HG03280 (cell line): ENCODE measurements around the gene HERPUD1.
"Not testable (repeated sequence)": the region's sequence is repeated elsewhere in the genome, so short reads cannot be mapped to it uniquely, and the experiment has no call there.

Source experiments
- ATAC-seq: cut with Tn5 transposase; IDR thresholded peaks from one replicate; pipeline ENCODE4 v1.9.1; 2021; ENCODE audit warnings: mild to moderate bottlenecking, moderate library complexity; ENCODE audit not compliant: unreplicated experiment

The HERPUD1 gene

DNA sequence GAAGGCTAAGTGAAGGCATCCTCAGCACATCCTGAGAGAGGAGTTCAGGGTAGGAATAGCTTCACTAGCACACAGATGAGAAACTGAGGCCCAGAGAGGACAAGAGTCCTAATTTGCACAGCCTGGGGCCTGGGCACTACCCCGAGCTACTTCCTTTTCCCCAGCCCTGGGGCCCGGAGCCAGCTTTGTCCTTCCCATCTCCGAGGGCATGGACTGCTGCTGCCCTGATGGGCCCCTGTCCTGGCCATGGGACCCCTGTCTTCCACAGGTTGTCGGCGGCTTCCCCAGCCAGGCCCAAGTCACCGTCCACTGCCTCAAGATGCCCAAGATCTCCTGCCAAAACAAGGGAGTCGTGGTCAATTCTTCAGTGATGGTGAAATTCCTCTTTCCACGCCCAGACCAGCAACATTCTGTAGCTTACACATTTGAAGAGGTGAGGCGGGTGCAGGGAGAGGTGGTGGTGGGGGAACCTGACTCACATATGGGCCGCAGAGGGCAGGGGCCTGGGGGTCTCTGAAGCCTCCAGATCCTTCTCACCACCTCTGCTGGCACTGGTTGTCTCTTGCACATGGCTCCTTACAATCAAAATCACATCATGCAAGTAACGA is 46.0 kb downstream of the HERPUD1 start:
- no peak for ATAC-seq

DNA sequence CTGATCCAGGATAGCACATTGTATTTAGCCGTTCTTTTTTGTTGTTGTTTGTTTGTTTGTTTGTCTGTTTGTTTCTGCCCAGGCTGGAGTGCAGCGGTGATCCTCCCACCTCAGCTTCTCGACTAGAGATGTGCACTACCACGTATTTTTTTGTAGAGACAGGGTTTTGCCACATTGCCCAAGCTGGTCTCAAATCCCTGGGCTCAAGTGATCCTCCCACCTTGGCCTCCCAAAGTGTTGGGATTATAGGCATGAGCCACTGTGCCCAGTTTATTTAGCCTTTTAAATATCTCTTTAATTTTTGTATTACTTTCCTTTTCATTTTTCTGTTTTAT is 48.2 kb downstream of the HERPUD1 start:
- ATAC-seq: no peak

DNA sequence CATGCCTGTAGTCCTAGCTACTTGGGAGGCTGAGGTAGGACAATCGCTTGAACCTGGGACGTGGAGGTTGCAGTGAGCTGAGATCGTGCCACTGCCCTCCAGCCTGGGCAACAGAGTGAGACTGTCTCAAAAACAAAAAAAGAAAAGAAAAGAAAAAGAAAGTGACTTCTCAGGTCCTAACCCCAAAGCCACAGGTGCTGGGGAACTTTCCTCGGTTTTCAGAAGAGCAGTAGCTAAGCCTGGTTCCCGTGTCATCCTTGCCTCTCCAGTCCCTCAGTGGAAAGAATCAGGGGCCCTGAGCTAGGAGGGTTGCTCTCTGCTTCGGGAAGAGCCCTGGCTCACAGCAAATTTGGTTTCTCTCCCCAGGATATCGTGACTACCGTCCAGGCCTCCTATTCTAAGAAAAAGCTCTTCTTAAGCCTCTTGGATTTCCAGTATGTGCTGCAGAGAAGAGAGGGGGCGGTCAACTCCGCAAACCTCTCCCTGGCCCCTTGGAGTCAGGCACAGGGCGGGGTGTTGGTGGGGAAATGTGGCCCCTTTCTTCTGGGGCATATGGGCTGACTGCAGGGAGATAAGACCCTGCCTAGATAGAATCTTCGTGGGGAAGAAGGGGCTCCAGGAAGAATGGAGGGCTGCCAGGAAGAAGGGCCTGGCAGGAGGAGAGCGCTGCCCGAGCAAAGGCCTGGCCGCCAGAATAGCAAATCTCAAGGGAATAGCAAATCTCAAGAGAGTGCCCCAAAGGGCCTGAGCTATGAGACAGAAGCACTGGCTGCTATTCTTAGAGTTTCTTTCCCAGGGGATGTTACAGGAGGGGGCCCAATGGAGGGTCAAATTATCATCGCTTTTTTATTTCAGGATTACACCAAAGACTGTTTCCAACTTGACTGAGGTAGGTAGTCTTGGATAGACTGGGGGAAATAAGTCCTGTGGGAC is 49.1 kb downstream of the HERPUD1 start:
- peak; percentile 40 for ATAC-seq

DNA sequence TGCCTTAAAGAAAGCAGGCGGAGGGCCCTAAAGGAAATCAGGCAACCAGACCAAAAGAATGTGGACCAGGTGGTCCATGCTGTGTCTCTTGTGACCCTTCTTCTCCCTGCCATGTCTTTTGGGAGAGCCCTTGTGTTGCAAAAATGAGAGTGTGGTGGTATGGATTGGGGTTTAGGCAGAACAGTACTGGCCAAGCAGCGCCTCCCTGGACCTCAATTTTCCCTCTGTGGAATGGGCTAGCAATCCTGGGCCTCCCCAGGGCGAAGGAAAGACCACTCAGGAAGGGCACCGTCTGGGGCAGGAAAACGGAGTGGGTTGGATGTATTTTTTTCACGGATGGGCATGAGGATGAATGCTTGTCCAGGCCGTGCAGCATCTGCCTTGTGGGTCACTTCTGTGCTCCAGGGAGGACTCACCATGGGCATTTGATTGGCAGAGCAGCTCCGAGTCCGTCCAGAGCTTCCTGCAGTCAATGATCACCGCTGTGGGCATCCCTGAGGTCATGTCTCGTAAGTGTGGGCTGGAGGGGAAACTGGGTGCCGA is 49.9 kb downstream of the HERPUD1 start:
- ATAC-seq: no peak

DNA sequence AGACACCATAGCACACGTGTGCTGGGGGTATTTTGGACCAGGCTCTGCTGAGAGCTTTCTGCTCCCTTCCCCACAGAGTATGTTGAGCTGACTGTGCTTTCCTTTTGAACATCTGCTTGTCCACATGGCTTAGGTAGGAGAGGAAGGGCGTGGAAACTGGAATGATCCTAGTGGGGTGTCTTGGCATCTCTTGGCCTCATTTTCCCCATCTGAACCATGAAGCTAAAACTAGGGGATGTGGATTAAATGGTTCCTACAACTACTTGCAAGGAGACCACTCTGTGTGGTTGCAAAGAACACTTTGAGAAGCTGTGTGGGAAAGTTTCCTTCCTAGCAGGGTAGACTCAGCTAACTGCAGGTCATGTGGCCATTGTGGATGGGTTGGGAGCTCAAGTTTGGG is 50.8 kb downstream of the HERPUD1 start:
- no peak for ATAC-seq

DNA sequence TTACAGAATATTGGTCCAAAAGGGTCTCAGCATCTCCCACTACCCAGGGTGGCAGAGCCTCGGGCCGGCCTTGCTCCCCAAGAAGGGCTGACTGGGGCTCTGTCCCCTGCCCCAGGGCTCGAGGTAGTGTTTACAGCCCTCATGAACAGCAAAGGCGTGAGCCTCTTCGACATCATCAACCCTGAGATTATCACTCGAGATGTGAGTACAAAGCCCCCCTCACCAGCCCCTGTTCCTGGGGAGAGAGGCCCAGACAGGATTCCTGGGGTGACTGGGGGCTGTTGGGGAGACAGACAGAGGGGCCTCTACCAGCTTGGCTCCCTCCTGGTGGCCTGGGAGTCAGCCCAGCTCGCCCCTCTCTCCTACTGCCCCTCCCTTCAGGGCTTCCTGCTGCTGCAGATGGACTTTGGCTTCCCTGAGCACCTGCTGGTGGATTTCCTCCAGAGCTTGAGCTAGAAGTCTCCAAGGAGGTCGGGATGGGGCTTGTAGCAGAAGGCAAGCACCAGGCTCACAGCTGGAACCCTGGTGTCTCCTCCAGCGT is 51.3 kb downstream of the HERPUD1 start:
- ATAC-seq: no peak

DNA sequence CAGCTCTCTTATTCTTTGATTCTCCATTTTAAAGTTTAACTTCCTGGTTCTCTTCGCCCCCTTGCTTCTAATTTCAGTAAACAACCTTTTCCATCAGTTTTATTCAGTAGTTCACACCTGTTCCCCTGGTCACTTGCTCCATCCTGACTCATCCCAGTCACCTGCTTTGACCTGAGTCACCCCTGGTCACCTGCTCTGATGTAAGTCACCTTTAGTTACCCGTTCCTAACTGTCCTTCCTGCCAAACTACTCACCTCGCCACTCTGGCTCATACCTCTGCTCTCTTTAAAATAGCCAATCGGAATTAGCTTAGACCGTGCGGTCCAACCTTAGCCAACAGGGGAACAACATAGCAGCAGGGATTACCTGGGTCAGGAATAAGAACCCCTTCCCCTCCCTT is 52.7 kb downstream of the HERPUD1 start:
- no peak for ATAC-seq

DNA sequence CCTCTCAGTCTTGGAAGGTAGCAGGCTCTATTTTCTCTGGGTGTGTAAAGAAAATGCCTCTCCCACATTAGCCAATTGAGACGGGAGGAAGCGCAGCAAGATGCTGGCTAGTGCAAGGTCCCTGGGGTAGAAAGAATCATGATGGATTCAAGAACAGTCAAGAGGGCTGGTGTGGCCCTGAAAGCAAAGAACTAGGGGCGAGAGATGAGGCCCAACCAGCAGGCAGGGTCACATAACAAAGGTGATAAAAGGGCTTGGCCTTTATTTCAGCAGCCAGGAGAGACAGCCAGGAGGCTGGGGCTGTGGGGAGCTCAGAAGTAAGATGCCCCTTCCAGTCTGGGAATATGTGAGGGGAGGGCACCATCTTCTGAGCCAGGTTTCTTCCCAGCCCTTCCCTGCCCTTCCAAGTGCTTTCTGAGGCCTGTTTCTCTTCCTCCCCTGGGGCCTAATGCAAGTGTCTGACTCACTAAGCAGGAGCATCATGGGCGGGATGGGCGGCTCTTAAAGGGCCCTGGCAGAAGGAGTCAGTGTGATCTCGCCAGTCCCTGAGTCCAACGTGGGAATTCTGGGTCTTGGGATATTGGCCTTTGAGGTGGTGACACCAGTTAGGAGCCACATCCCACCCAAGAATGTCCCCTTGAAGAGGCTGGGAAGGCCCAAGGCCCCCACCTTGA is 53.5 kb downstream of the HERPUD1 start:
- no peak for ATAC-seq

DNA sequence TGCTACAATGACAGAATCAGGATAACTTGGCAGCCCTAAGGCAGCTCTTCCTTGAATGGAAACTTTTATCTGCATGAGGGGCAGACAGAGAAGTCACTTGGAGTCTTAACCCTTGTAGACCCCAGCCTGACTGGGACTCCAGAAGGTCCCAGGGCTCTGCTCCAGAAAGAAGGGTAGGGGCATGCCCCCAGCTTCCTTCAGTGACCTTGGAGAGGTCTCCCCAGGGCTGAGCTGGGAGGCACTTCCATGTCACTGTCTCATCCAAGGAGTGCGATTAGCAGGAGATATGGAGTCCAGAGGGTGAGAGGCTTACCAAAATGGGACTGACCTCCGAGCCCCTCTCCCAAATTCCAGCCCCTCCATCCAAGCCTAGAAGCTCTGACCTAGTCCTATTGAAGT is 54.0 kb downstream of the HERPUD1 start:
- ATAC-seq: no peak

DNA sequence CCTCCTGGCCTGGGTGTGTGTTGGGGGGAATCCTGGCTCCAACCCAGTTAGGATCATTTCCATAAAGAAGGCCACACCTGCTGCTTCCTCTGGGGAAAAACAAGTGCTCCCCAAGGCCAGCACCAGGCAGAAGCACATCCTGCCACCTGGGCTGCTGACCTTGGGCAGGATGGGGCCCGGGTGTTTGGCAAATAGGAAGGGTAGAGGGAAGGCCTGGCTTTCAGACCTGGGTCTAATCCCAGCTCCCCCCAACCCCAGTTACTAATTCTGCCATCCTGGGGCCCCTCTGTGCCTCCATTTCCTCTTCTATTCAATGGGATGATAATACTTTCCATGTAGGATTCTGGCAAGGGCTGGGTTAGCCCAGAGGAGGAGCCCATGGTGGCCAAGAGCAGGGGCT is 54.4 kb downstream of the HERPUD1 start:
- ATAC-seq: no peak

DNA sequence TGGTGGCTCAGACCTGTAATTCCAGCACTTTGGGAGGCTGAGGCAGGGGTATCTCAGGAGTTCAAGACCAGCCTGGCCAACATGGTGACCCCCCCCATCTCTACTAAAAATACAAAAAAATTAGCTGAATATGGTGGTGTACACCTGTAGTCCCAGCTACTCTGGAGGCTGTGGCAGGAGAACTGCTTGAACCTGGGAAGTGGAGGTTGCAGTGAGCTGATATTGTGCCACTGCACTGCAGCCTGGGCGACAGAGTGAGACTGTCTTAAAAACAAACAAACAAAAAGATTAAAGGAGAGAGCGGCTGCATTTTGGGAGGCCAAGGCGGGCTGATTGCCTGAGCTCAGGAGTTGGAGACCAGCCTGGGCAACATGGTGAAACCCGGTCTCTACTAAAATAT is 55.0 kb downstream of the HERPUD1 start:
- ATAC-seq: not testable (repeated sequence)

DNA sequence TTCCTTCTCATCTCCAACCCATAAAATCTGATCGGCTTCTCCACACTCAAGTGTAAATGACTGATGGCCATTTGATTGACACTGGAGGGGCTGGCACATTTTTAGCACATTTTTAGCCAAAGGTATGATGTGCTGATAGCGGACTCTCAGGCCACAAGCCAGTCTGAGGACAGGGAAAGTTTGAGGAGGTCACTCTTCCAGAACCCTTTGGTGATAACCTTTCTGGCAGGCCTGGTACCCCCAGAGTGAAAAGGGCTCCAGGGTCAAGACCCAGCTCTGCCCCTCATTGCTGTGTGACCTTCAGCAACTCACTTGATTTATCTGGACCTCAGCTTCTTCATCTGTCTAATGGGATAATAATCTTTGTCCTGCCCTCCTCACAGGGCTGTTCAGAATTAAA is 55.8 kb downstream of the HERPUD1 start:
- no peak for ATAC-seq

DNA sequence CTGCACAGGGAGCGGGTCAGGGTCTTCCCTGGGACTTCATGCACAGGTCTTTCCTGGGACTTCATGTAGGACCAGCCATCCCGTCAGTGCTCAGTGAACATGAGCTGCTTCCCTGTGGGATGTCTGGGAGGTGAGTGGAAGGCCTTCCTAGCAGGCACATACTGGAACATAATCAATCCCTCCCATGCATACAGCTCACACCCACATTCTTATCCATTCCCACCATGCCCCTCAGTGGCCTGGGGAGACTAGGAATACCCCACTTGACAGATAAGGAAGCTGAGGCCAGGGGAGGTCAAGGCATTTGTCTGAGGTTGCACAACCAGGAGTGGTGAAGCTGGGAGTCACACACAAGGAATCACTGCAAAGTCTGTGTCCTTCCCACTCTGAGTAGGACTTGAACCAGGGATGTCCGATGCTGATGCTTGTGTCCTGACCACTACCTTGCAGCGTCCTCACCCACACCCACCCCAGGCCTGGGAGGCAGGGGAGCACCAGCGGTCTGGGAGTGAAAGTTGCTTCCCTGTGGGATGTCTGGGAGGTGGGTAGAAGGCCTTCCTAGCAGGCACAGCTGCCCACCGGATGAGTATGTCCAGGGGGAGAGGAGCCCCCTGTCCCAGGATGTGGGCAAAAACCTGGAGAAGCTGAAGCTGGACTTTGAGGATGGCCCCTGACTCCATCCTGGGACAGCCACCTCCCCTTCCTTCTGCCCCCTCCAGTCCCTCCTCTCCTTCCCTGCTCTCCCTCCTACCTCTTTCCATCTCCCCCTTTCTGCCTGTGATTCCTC is 56.4 kb downstream of the HERPUD1 start:
- no peak for ATAC-seq

DNA sequence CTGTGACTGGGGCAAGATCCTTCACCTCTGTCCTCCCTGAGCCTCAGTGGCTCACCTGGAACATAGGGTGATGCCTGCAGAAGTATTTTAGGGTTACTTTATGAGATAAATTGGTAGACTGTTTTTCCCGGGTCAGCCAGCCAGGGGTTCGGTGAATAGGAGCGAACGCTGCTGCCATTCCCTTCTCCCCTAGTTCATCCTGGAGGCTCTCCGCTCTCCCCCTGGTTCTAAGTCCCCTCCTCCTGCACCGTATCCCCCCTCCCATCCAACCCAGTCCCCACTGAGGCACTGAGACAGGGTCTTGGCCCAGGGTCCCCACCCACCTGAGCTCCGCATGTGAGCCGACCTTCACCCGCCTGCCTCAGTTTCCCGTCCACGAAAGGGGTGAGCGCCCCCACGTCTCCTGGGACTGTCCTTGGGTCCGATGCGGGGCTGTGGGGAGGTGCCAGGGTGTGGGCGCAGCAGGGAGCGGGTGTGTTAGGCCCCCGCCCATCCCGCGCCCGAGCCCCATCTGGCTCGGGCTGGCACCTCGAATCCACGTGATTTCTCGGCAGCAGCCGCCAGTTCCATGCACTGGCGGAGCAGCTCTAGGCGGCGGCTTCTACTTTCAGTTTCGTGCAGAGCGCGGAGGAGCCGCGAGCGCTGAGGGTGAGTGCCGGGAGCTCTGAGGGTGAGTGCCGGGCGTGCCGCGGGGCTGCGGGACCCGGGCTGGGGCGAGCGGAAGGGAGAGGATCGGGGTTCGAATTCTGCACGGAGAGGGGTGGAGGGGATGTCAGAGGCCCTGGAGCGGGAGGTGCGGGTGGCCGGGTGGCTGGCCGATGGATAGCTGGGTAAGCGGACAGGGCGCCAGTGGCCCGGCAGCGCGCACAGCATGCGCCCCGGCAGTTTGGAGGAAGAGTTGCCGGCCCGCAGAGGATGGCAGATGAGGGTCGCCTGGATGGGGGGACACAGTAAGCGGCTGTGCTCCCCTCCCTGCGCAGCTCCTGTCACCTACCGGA is 57.3 kb downstream of the HERPUD1 start, which contains the start of gene NLRC5:
TSS of gene NLRC5 (plus strand) at position 610 of the 998 bp plus-strand sequence. CDS start 31,156 bp downstream, outside the sequence.
- peak; percentile 84 for ATAC-seq

DNA sequence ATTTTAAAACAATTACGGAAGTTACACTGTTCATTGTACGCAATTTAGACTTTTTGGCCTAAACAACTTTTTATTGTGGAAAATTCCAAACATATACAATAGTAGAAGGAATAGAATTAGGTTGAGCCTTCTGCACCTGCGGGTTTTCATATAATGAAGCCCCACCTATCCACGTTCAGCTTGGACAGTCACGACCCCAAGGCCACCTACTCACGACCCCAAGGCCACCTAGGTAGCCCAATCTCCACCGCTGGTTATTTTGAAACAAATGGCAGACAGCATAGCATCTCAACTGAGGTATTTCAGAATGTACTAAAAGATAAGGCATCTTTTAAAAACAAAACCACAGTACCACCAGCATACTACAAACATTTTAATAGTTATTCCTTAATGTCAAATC is 58.0 kb downstream of the HERPUD1 start:
- ATAC-seq: no peak

DNA sequence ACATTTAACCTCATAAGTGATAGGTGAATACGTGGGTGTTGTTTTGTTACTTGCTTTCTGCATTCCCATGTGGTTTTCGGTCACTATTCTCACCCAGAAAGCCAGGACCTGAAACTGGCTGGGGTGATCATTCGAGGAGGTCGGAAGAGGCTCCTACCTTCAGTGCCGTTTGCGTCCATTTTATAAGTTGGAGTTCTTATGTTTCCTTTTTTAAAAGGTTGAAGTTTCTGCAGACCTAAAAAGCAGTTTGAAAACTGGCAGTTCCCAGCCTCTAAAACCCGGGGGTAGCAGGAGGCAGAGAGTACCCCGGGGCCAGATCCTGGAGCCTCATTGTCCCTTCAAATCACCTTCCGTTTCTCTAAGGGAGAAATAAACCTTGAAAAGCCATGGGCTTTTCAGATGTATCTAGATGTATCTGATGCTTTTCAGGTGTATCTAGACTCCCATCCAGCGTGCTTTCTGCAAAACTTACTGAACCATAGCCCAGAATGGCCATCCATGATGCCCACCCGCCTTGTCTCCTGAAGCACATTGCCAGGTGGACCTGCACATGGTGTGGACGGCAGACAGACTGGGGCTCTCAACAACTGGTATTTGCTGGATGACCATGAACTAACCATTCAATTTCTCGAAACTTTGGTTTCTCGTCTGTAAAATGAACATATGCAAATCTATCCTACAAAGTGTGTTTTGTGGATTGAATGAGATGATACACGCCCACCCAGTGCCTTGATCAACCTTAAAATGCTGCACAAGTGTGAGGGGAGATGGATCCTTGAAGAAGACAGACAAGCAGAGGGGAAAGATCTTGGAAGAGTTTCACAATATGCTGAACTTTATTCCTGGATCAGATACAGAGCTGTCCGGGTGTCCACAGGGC is 58.7 kb downstream of the HERPUD1 start:
- no peak for ATAC-seq

DNA sequence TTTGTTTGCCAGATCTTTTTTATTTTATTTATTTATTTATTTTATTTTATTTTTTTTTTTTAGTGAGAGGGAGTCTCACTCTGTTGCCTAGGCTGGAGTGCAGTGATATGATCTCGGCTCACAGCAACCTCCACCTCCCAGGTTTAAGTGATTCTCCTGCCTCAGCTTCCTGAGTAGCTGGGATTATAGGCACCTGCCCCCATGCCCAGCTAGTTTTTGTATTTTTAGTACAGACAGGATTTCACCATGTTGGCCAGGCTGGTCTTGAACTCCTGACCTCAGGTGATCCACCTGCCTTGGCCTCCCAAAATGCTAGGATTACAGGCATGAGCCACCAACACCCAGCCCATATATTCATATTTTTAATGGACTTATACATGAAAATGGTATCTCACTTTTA is 60.5 kb downstream of the HERPUD1 start:
- not testable (repeated sequence) for ATAC-seq

DNA sequence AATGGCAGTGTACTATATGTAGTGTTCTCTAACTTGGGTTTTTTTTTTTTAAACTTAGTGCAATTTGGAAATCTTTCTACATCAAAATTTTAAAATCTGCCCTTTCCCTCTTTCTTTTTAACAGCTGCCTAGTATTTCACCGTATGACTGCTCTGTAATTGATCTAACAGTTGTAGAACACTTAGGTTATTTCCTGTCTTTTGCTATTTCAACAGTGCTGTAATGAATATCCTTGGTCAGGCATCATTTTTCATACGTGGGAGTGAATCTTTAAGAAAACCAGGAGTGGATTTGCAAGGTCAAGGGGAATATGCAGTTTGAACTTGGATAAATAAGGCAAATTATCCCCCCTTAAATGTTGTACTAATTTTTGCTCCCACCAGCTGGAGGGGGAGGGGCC is 61.3 kb downstream of the HERPUD1 start:
- ATAC-seq: no peak
